Activated T-cell treated with anti-CD3 and anti-CD28 coated beads for 48 hours (primary cell): ENCODE results near the gene COL16A1.

Source experiments
- DNase-seq: peaks from one replicate; pipeline ENCODE4 v3.0.0-alpha.2; 2020; ENCODE audit warnings: low read depth

The COL16A1 gene

DNA sequence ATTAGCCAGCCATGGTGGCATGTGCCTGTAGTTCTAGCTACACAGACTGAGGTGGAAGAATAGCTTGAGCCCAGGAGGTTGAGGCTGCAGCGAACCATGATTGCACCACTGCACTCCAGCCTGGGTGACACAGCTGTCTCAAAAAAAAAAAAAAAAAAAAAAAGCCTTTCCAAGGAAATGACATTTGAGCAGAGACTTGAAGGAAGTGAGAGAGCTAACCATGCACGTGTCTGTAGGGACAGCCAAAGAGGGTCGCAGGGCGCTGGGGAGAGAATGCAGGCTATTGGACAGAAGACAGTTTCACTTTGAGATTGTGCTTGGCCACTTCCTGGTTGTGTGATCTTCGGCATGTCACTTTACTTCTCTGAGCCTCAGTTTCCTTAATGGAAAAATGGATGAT is 79.5 kb downstream of the COL16A1 start:
- DNase-seq: no peak

DNA sequence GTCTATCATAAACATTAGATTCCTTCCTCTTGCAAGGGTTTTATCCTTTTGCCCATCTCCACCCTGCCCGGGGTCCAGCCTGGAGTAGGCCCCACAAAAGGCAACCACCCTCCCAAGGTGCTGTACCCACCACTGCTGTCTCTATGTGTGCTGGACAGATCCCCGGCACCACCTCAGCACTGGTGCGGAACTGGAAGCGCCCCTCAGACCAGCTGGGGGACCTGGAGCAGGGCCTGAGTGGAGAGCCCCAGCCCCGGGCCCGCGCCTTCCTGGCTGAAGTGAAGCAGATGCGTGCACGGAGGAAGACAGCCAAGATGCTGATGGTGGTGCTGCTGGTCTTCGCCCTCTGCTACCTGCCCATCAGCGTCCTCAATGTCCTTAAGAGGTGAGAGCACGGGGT is 80.5 kb downstream of the COL16A1 start:
- DNase-seq: no peak

DNA sequence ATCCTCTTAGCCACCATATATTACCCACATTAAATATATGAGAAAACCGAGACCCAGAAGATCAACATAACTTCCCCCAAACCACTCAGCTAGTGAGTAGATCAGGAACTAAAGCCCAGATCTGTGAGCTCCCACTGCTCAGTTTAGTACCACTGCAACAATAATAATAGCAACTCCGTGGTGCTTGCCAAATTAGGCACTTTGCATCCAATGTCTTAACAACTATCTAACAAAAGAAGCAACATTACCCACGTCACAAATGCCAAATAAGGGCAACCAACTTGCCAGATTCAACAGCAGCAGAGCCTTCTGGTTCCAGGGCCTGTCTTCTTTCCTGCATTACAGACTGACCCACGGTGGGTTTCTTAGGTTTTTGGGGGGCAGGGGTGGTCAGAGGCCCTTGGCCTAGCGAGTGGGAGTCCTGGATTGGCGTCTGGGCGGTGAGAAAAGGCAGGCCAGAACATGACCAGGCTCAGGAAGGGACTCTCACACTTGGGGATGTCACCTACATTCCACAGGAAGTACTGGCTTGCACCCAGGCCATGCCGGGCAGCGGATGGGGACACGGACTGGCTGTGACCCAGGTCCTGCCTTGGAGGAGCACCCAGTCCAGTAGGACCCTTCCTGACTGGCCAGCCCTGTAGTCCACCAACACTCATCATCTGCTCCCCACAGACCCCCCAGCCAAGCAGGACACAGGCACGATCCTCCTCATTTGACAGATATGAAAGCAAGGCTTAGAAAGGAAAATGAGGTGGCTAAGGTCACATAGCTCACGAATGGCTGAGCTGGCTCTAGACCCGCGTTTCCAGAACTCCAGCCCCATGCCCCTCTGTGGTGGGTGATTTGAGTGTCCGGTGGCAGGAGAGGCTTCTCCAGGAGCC is 81.7 kb downstream of the COL16A1 start:
- no peak for DNase-seq

DNA sequence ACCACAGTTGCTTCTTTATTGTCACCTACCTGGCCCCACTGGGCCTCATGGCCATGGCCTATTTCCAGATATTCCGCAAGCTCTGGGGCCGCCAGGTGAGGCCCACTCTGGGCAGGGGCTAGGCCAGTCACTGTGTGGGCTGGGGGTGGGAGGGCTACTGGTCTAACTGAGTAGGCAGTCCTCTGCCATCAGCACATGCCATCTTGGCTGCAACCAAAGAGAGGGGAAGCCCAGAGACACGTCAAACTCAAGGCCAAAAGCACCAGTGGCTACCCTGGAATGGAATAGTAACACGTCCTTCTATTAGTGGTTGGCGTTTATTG is 82.4 kb downstream of the COL16A1 start:
- DNase-seq: no peak

DNA sequence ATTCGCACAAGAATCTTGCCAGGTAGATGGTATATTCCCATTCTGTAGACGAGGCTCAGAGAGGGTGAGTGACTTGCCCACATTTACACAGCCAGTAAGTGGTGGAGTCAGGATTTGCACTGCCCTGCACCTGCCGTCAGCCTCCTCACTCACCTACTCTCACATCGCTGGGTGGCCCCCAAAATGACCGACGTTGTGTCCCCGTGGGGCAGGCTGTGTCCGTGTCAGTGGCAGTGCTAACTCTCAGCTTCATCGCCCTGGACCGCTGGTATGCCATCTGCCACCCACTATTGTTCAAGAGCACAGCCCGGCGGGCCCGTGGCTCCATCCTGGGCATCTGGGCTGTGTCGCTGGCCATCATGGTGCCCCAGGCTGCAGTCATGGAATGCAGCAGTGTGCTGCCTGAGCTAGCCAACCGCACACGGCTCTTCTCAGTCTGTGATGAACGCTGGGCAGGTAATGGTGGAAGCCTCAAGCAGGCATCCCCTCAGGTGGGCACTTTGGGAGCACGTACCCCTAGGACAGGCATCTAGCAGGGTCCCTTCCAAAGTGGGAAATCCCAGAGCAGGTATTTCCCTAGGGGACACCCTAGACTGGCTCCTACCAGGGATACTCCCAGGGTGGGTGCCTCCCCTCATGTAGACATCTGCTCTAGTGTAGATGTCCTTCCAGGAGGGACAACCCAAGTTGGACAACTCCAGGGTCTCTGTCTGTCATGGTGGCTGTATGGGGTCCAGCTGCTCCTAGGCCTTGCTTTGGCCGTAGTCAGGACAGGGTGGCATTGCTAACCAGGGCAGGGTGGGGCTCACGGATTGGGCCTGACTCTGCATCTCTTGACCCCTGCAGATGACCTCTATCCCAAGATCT is 83.0 kb downstream of the COL16A1 start:
- no peak for DNase-seq

DNA sequence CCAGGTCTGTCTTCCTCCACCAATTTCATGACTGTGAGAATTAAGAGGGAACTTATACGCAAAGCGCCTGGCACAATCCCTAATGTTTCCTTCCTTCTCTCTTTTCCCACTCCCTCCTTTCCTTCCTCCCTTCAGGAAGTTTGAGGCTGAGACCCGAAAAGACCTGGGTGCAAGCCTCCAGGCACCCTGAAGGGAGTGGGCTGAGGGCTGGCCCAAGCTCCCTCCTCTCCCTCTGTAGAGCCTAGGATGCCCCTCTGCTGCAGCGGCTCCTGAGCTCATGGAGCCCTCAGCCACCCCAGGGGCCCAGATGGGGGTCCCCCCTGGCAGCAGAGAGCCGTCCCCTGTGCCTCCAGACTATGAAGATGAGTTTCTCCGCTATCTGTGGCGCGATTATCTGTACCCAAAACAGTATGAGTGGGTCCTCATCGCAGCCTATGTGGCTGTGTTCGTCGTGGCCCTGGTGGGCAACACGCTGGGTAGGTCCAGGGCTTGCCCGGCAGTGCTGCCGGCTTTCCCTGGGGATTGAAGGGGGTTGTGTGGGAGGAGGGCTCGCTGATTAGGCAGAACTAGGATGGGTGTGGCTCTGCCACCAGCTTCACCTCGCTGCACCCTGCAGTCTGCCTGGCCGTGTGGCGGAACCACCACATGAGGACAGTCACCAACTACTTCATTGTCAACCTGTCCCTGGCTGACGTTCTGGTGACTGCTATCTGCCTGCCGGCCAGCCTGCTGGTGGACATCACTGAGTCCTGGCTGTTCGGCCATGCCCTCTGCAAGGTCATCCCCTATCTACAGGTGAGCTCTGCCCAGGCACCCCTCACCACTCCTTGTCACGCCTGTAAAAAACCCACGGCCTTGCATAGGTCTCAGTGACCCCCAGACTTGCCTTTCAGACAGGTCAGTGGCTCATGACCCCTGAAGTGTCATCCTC is 84.6 kb downstream of the COL16A1 start:
- no peak for DNase-seq

DNA sequence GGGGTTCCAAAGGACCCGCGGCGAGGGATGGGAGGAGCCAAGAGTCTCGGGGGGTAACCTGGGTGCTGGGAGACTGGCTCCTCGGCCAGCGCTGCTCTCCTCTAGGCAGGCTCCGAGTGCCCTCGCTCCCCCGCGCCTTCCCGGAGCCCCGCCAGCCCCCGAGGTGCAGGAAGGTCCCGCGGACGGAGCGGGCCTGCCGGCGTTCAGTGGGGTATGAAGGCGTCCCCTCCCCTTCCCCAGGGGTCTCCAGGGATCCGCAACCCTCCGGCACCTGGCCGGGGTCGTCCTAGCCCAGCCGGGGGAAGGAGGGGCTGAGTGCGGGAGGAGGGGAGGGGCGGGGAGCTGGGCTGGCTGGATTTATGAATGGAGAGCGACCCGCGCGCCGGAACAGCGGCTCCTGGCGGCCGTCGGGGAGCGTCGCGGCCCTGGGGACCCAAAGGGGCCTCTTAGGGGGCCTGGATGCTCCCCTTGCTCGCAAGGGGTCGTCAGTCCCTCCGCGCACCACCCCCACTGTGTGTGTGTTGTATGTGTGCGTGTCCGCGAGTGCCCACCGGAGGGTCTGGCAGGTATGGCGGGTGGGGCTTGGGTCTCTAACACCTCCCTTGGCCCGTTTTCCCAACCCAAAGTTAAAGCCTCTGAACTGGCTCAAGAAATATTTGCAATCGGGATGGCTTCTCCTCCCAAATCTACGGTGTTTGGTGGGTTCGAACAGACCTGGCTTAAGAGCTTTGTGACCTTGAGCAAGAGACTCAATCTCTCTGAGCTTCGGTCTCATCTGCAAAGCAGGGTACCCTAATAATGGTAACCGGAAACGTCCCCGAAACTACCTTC is 85.7 kb downstream of the COL16A1 start:
- peak; percentile 40 for DNase-seq

DNA sequence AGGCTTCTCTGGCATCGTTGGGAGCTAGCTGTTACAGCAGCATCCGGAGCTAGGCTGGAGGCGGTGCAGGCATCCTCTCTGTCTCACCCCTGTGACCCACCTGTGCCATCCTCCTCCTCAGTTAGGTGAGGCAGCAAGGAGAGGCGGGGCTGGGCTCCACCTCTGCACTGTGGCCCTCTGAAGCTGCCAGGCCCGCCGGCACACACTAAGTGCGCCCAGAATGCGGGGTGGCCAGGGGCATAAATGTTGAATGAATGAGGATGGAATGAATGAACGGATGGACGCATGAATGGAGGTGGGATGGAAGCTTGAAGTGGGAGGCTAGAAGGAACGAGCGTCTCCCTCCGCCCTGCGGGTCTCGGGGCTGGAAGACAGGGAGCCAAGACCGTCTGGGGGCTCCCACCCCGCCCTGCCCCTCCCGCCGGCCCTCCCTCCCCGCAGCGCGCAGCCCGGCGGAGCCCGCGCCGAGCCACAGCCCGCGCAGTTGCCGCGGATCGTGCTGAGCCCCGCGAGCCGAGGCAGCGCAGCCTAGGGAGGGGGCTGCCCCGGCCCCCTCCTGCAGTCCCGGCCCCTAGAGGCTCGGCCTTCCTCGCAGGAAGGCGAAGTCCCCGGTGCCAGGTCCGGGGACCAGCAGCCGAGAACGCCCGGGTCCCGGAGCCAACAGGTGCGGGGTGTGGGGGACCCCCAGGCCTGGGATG is 86.5 kb downstream of the COL16A1 start, which contains the start of gene HCRTR1:
HCRTR1 (plus strand) TSS at position 472 of the 698 bp plus-strand sequence. CDS start 1,504 bp downstream, outside the sequence.
- DNase-seq: no peak

DNA sequence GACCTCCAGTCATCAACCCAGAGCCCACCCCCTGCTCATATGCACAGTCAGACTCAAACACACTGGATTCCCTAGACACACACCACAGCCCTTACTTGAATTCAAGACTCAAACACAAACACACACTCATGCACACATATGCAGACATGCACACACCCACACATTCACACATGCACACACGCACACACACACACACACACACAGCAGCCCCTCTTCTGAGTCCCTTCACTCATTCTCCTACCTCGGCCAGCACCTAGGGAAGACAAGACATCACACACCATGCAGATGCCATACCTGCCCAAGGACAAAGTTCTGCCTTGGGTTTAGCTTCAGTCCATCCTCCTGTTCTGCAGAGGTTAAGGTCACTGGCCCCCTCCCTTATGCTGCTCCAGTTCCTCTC is 87.9 kb downstream of the COL16A1 start:
- no peak for DNase-seq

DNA sequence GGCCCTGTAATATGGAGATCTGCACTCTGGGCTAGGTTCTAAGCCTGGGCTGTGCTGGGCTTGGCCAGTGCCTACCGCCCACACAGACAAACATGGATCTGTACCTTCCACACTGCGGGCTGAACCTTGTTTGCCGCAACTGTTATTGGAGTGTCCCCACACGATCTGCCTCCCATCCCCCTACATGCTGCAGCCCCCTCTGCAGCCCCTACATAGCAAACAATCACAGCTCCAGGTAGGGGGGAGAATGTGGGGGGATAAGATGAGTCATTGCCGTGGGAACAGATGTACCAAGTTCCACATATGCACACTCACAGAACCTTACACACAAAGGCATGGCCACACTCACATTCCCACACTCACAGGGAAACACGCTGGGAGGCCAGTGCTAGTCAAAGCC is 88.4 kb downstream of the COL16A1 start:
- DNase-seq: no peak

DNA sequence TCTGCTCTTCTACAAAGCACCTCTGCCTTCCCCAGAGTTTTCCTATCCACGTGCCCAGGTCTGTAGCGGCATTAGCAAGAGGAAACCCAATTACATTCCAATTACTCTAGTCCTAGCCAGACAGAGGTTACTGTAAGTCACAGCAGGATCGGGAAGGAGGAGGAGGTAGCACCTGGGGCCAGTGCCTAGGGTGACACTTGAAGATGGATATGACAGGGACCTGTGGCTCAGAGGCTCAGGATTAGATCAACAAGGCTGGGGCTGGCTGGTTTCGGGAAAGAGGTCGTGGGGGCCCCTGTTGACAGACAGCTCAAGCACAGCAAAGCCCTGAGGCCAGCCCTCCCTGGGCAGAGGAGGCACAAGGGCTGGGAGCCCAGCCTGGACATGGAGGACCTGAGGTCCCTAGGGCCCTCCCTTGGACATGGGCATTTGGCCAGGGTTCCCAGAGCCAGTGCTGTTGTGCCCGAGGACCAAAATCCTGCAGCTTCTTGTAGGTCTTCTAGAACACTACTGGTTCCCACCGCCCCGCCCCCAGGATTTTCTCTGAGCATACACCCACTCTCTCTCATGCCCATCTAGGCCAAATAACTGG is 89.3 kb downstream of the COL16A1 start:
- DNase-seq: no peak

DNA sequence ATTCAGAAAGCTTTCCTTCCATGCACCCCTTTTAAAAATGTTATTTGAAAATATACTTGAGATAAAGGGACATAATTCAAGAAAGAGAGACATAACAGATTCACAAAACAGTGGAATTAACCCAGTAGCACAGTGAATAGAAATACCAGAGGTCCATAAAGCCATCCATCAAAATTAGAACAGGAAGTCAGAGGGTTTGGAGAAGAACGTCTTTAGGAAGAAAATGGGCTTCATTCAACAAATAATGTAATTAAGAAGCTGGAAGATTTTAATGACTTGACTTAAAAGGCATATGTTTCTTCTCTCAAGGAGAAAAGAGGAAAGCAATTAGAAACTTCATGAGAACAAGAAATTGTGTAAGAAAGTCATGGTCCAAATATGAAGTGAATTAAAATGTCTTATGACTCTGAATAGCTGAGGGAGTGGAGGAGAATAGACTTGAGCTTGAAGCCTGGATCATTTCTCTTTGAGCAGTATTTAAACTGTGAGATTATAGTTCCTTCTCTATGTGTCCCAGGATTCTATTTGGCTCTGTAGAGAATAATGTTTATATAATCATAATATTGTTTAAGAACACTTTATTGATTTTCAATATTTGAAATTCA is 94.2 kb downstream of the COL16A1 start:
- no peak for DNase-seq

DNA sequence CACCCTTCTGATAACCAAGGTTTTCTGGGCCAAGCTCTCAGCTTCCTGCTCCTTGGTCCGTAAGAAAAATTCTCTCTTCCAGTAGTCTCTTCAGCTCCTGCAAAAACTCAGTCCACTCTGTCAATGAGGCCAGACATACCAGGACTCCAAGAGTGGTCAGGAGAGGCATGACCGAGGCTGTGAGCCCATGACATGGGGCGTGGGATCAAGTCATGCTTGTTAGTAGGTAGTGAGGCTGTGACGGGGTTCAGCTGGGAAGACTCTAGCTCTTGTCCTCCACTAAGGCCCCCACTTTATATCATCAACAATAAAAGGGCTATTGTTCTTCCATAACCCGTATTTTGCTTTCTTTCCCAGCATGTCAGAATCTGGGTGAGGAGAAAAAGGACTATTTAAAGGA is 96.5 kb downstream of the COL16A1 start:
- no peak for DNase-seq

DNA sequence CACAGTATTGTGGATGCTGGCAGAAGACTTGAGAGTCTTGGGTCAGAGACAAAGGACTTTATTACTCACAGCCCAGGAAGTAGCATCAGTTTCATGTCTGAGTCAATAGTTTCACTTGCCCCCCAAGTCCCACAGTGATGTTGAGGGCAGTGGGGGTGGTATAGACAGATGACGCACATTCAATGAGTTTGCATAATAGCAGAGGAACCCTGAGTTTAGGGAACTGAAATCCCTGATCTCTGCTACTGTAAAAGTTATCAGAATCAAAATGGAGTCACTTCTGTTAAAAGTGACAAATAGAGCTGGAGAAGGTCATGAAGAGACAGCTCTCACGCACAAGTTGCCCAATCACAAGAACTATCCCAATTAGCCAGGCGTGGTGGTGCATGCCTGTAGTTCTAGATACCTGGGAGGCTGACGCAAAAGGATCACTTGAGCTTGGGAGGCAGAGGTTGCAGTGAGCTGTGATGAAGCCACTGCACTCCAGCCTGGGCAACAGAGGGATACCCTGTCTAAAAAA is 97.8 kb downstream of the COL16A1 start:
- peak; percentile 33 for DNase-seq
